HEK293T (cell line): ENCODE results near the gene PPP6R1.

Source experiments
- BHLHE40 ChIP-seq: fragments of 450-650 bp; IDR thresholded peaks from 2 replicates; pipeline ENCODE4 v1.6.1; 2016; ENCODE audit warnings: mild to moderate bottlenecking, moderate library complexity, borderline replicate concordance
- CTBP1 ChIP-seq: fragments of 450-650 bp; IDR thresholded peaks from 2 replicates; pipeline ENCODE4 v1.6.1; 2016; ENCODE audit warnings: borderline replicate concordance
- FOXA1 ChIP-seq: fragments of 450-650 bp; IDR thresholded peaks from 2 replicates; pipeline ENCODE4 v1.6.1; 2016; ENCODE audit warnings: mild to moderate bottlenecking
- FOXK2 ChIP-seq: fragments of 450-650 bp; IDR thresholded peaks from 2 replicates; pipeline ENCODE4 v1.6.1; 2016; ENCODE audit warnings: mild to moderate bottlenecking
- FOXM1 ChIP-seq: fragments of 450-650 bp; IDR thresholded peaks from 2 replicates; pipeline ENCODE4 v1.6.1; 2017; ENCODE audit warnings: mild to moderate bottlenecking, borderline replicate concordance
- NFRKB ChIP-seq: fragments of 450-650 bp; IDR thresholded peaks from 2 replicates; pipeline ENCODE4 v1.6.1; 2016; ENCODE audit warnings: mild to moderate bottlenecking, moderate library complexity
- SP1 ChIP-seq: fragments of 450-650 bp; IDR thresholded peaks from 2 replicates; pipeline ENCODE4 v1.6.1; 2017
- SUZ12 ChIP-seq: fragments of 450-650 bp; IDR thresholded peaks from 2 replicates; pipeline ENCODE4 v1.6.1; 2016; ENCODE audit warnings: mild to moderate bottlenecking
- TARDBP ChIP-seq: fragments of 450-650 bp; IDR thresholded peaks from 2 replicates; pipeline ENCODE4 v1.6.1; 2016
- ZNF384 ChIP-seq: fragments of 450-650 bp; IDR thresholded peaks from 2 replicates; pipeline ENCODE4 v1.6.1; 2016
- TF ChIP-seq, protein P1 (sequence below): fragments of 450-650 bp; IDR thresholded peaks from 2 replicates; pipeline ENCODE4 v1.6.1; 2016

DNA sequence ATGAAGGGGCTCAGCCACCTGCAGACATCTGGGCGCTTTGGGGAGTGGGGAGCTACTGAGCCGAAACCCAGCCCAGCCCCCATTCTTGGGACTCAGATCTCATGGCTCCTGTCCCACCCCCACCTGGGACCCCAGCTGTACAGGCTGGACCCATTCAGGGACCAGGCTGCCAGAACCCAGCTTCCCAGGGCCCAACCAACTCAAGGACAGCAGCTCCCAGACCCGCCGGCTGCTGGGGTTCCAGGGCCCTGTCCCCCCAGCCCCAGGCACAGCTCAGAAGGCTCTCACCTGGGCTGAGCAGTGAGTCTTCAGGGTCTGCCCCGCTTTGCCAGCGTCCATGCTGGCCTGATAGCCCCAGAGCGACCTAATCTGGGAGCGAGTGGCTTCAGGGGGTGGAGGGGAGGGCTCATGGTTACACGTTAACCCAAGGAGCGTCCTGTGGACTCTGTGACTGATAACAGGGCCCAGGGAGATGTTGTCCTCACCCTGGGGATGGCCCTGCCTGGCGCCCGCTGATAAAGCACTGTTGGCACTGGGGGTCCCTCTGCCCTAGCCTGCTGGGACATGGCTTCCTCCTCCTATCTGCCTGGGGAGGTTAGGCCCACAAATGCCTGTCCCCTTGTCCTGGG is 30.3 kb downstream of the PPP6R1 start, which contains the start of gene TMEM86B:
- no peak for TF ChIP-seq SUZ12
- TF ChIP-seq ZNF384 = no peak
- no peak for TF ChIP-seq SP1
- no peak for TF ChIP-seq NFRKB
- TF ChIP-seq FOXM1 = no peak
- no peak for TF ChIP-seq TARDBP
- TF ChIP-seq, protein P1, sequence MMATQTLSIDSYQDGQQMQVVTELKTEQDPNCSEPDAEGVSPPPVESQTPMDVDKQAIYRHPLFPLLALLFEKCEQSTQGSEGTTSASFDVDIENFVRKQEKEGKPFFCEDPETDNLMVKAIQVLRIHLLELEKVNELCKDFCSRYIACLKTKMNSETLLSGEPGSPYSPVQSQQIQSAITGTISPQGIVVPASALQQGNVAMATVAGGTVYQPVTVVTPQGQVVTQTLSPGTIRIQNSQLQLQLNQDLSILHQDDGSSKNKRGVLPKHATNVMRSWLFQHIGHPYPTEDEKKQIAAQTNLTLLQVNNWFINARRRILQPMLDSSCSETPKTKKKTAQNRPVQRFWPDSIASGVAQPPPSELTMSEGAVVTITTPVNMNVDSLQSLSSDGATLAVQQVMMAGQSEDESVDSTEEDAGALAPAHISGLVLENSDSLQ = no peak
- TF ChIP-seq FOXK2 = no peak
- TF ChIP-seq FOXA1 = no peak
- TF ChIP-seq BHLHE40 = no peak
- no peak for TF ChIP-seq CTBP1
